ENCODE data around the gene PLXNA2. TPM values are rescaled to one million over a fixed set of nuclear protein-coding genes. Genes with fewer than 3 reads are reported as not detected.

The PLXNA2 gene
- total and polyA plus RNA-seq, 2 of the 8 experiments (the other 6 are each of a cell fraction or from before 2014, with no cell fraction given), result 0.33 to 1.5 TPM

DNA sequence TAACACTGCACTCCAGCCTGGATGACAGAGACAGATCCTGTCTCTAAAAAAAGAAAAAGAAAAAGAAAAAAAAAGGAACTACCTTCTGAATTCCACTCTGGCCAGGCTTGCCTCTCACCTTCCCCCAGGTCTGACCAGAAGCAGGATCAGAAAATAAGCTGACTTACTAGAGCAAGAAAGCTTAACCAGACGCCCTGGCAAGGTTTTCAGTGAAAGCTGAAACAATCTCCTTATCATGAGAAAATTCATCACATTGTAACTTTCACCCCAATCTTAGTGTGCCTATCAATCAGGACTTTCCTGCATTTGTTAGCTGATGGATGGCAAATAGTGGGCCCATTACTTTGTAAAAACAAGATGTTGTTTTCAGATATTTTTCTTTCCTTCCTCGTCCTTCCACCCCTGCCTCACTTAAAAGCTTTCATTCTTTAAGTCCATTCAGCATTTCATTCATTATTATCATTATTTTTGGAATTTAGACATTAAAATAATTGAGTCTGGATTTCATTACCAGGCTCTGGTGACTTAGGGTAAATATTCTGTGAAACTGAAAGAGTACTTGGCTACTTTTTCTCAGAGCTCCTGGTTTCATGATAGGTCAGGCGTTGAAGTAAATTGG, 236.8 kb downstream of the PLXNA2 start (continued):
- no peak for TF ChIP-seq BCL11A (IDR thresholded peaks at IDR 0.05; ENCODE audit: low read depth in 2 of 2, low read length in 2 of 2)
- TF ChIP-seq SP2 (IDR thresholded peaks at IDR 0.05; ENCODE audit: low read length), result no peak
- TF ChIP-seq SIN3A (conservative IDR thresholded peaks at IDR 0.05 in 1 of 2, IDR thresholded peaks at IDR 0.05 in 1 of 2; ENCODE audit: low read depth in 1 of 2, low read length in 2 of 2), result no peak
- TF ChIP-seq ASH2L (IDR thresholded peaks at IDR 0.05; ENCODE audit: low read length), result no peak
